ENCODE results near the gene MAB21L4. TPM values are rescaled to one million over a fixed set of nuclear protein-coding genes. Genes with fewer than 3 reads are reported as not detected.

MAB21L4 gene
- polyA plus RNA-seq, 2 of the 4 experiments (the other 2 are of a cell fraction) = not detected

- POLR2A ChIA-PET = no interaction called here
- ATAC-seq = no peak
Measured at GRCh38 chr2:240911641-240912265, 15.8 kb upstream of the MAB21L4 start.

DNA sequence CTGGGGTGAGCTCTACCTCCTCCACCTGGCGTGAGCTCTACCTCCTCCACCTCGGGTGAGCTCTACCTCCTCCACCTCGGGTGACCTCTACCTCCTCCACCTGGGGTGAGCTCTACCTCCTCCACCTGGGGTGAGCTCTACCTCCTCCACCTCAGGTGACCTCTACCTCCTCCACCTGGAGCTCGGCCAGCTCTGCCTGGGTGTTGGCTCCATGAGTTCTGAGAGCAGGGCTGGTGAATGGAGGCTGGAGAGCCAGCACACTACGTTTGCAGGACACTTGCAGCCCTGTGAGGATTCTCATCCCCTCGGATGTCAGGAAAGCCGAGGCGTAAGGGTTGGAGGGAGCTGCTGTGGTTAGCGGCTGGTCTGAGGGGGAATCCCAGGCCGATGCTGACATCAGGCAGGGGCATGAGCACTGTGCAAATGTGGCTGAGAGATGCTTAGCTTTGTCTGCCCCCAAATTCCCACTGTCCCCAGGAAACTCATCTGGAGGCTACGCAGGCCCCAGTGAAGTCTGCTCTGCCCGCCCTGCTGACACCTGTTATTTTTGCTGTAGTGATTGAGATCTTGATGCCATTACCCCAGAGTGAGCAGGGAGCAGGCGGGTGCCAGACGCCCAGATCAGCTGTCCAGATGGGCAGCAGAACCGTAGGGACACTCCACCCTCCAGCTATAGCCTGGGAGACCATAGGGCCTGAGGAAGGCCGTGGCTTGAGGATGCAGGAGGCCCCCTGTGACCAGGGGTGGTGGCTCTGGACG is 13.4 kb upstream of the MAB21L4 start:
- POLR2A ChIA-PET = no interaction called here
- TF ChIP-seq NFE2L2 (conservative IDR thresholded peaks at IDR 0.05; ENCODE audit: low read length) (no peak), SMC3 (IDR thresholded peaks at IDR 0.05) (no peak), ESRRA (IDR thresholded peaks at IDR 0.05; ENCODE audit: borderline replicate concordance, low read length) (no peak), ZNF302 (CRISPR knock-in tag; IDR thresholded peaks at IDR 0.05) (no peak), ELK1 (IDR thresholded peaks at IDR 0.05; ENCODE audit: low read depth, low read length) (no peak), POLR2A (IDR thresholded peaks at IDR 0.05; ENCODE audit: low read length) (no peak), ZSCAN20 (CRISPR knock-in tag; IDR thresholded peaks at IDR 0.05) (no peak), CEBPB (IDR thresholded peaks at IDR 0.05) (no peak), RARB (CRISPR knock-in tag; IDR thresholded peaks at IDR 0.05) (no peak), HDAC2 (IDR thresholded peaks at IDR 0.05) (no peak), TP53 (CRISPR knock-in tag; IDR thresholded peaks at IDR 0.05) (no peak), MAZ (IDR thresholded peaks at IDR 0.05; ENCODE audit: borderline replicate concordance, low read depth, low read length) (no peak), KDM1A (IDR thresholded peaks at IDR 0.05; ENCODE audit: low read depth) (no peak), HOXA7 (CRISPR knock-in tag; IDR thresholded peaks at IDR 0.05) (no peak), HOXB5 (CRISPR knock-in tag; IDR thresholded peaks at IDR 0.05) (no peak), GATA3 (IDR thresholded peaks at IDR 0.05; ENCODE audit: borderline replicate concordance) (no peak), EP300 (IDR thresholded peaks at IDR 0.05) (no peak)
- TF ChIP-seq, protein P1, sequence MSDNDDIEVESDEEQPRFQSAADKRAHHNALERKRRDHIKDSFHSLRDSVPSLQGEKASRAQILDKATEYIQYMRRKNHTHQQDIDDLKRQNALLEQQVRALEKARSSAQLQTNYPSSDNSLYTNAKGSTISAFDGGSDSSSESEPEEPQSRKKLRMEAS (IDR thresholded peaks at IDR 0.05) = no peak
- TF ChIP-seq, protein P2, sequence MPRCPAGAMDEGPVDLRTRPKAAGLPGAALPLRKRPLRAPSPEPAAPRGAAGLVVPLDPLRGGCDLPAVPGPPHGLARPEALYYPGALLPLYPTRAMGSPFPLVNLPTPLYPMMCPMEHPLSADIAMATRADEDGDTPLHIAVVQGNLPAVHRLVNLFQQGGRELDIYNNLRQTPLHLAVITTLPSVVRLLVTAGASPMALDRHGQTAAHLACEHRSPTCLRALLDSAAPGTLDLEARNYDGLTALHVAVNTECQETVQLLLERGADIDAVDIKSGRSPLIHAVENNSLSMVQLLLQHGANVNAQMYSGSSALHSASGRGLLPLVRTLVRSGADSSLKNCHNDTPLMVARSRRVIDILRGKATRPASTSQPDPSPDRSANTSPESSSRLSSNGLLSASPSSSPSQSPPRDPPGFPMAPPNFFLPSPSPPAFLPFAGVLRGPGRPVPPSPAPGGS (IDR thresholded peaks at IDR 0.05) = no peak
- no peak for DNase-seq (ENCODE audit: low read depth in 1 of 2, low spot score in 1 of 2)
- CTCF ChIA-PET = interaction anchor here (0.6 to 1.4 kb wide), 4 partner anchors 10 to 268 kb away, joined by 3 to 4 read pairs (median 4); no protein-coding TSS in a partner anchor
- ATAC-seq = no peak
- no peaks in the 10 kb centered on the region for H3K9me3 ChIP-seq
- H3K4me2 ChIP-seq = no peak overlapping the region
- no peak overlapping the region for H3K27ac ChIP-seq
- no peak overlapping the region for H3K4me3 ChIP-seq
- no peak for FAIRE-seq
- 60% methylated on average over 12 of the region's 17 CpGs for WGBS (ENCODE audit: missing lambda C conversion rate)
- peaks cover 3% of the 10 kb centered on the region for H3K4me1 ChIP-seq

More at GRCh38 chr2:240911641-240912265, 15.8 kb upstream of the MAB21L4 start:
- peaks cover 22% of the 10 kb centered on the region for H3K4me1 ChIP-seq
- FAIRE-seq (no peak), DNase-seq (ENCODE audit: low read depth in 1 of 2, low spot score in 1 of 2) (no peak)
- H3K9me3 ChIP-seq = no peaks in the 10 kb centered on the region
- 71% methylated on average over 19 of the region's 20 CpGs for WGBS (ENCODE audit: missing lambda C conversion rate)
- no peak overlapping the region for H3K4me3 ChIP-seq
- H3K4me2 ChIP-seq = no peak overlapping the region
- TF ChIP-seq NPAS2 (CRISPR knock-in tag; IDR thresholded peaks at IDR 0.05; ENCODE audit: borderline replicate concordance) = no peak
- no peak for TF ChIP-seq SREBF2 (IDR thresholded peaks at IDR 0.05)
- no peak for TF ChIP-seq KDM1A (IDR thresholded peaks at IDR 0.05; ENCODE audit: low read depth)
- TF ChIP-seq PHF8 (IDR thresholded peaks at IDR 0.05; ENCODE audit: borderline replicate concordance, low read depth) = no peak
- TF ChIP-seq BHLHE40 (IDR thresholded peaks at IDR 0.05; ENCODE audit: low read depth, low read length) = no peak
- no peak for TF ChIP-seq RARB (CRISPR knock-in tag; IDR thresholded peaks at IDR 0.05)
- TF ChIP-seq NFE2L2 (conservative IDR thresholded peaks at IDR 0.05; ENCODE audit: low read length) = no peak
- TF ChIP-seq, protein P3, sequence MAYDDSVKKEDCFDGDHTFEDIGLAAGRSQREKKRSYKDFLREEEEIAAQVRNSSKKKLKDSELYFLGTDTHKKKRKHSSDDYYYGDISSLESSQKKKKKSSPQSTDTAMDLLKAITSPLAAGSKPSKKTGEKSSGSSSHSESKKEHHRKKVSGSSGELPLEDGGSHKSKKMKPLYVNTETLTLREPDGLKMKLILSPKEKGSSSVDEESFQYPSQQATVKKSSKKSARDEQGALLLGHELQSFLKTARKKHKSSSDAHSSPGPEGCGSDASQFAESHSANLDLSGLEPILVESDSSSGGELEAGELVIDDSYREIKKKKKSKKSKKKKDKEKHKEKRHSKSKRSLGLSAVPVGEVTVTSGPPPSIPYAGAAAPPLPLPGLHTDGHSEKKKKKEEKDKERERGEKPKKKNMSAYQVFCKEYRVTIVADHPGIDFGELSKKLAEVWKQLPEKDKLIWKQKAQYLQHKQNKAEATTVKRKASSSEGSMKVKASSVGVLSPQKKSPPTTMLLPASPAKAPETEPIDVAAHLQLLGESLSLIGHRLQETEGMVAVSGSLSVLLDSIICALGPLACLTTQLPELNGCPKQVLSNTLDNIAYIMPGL (CRISPR knock-in tag; IDR thresholded peaks at IDR 0.05; ENCODE audit: borderline replicate concordance) = no peak
- no peak for TF ChIP-seq NR3C1 (IDR thresholded peaks at IDR 0.05)
- TF ChIP-seq POLR2A (IDR thresholded peaks at IDR 0.05; ENCODE audit: low read length) = no peak
- TF ChIP-seq CBX8 (IDR thresholded peaks at IDR 0.05) = no peak
- TF ChIP-seq HEYL (CRISPR knock-in tag; IDR thresholded peaks at IDR 0.05) = no peak
- no peak for TF ChIP-seq CEBPB (IDR thresholded peaks at IDR 0.05)
- TF ChIP-seq MAZ (IDR thresholded peaks at IDR 0.05; ENCODE audit: borderline replicate concordance, low read depth, low read length) = no peak
- TF ChIP-seq, protein P1 (IDR thresholded peaks at IDR 0.05) = no peak
- CTCF ChIA-PET = interaction anchor here (1.2 to 4.5 kb wide), 4 partner anchors 12 to 79 kb away, joined by 3 to 43 read pairs (median 23); partner anchors contain the start of gene MAB21L4
- H3K27ac ChIP-seq = no peak overlapping the region

All from A549 (cell line).